NCI-H2196 (cell line): Measurements from ENCODE around the gene IPO4.

Experiments used
- DNase-seq: peaks from one replicate; lab custom pipeline; 2025; ENCODE audit not compliant: unreplicated experiment; lab: John Stamatoyannopoulos, UW

The IPO4 gene

DNA sequence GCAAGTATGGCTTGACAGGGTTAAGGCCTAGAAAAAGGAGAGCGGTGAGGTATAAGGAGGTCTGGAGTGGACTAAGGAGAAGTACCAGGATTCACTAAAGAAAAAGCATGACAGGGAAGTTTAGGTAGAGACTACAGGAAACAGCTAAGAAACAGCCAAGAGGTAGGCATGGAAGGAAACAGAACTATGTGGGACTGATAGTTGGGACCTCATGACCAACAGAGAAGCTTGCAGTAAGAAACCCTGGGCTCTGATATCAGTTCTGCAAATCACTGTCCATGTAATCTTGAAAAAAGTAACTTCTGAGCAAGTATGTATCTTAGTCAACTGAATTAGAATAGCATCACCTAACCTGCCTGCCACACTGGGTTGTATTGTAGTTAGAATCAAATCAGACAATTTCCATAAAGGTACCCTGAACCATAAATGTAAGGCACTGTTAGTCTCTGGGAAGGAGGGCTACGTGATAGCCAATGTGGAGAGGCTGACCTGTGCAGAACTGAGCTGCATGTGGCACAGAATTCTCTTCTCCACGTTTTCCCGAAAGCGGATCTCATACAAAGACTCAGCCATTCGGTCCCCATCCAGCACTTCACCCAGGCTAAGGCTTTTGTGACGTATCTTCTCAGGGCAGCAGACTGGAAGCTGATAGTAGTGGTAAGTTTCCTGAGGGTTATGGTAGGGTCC lies 5.7 kb upstream of the IPO4 start:
- DNase-seq: no peak

DNA sequence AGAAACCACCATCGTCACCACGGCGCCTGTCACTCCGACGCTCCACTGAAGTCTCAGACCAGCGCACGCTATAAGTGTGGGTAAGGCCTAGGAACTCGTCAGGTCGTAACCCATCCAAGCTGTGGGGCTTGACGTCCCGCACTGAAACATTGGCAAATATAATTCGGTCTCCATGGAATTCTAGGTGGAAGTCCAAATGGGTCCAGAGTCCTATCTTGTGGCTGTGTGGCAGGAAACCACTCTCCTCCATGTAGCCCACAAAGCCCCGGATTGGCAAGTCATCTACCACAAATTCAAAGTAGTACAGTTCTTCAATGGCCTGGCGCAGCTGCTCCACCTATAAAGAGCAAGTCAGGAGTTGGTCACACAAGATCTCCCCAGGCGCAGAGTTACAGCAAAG lies 4.3 kb upstream of the IPO4 start:
- no peak for DNase-seq

GRCh38 chr14:24190416-24190815 lies 1.8 kb upstream of the IPO4 start:
- DNase-seq: no peak

DNA sequence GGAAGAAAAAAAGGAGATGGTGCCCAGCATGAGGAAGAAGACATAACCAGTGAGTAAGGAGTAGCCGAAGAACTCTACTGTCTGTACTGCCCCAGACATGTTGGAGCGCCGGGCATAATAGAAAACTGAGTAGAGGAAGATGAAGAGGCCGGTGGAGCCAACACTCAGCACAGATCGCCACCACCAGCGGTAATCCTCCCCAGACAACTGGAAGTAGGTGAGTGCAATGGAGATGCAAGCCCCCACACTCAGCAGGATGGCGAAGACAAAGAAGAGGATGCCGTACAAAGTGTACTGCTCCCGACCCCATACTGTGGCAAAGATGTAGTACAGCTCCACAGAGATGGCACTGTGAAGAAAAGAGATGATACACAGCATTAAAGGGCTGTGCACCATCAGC lies 844 bp upstream of the IPO4 start:
- no peak for DNase-seq

DNA sequence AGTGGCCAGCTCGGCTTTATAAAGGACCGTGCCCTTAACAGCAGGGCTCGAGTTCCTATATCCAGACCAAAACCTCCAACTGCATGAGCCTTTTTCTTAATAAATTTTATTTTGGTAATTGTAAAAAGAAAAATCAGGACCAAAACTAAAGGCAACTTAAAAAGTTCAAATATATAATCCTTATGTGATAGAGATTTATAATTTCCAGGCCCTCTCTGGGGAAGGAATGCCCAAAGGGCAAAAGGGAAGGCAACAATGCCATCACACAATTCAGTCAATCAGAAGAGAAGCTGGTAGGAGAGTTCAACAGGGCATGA lies 401 bp upstream of the IPO4 start:
- DNase-seq: no peak

DNA sequence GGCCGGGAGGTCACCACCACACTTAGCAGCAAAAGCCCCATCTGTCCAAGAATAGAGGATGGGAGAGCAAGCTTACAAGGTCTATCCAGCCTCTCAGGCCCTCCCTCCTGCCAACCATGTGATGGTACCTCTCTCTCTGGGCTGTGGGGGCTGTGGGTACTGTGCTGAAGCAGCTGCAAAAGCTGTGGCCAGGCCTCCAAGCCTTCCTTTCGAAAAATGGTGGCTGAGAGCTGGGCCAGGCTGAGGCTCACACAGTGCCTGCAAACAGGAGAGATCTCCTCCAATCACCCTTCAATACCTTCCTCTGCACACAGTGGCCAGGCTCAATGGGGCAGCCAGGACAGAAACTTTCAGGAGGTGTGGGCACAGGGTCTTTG lies 1.1 kb downstream of the IPO4 start:
- no peak for DNase-seq

DNA sequence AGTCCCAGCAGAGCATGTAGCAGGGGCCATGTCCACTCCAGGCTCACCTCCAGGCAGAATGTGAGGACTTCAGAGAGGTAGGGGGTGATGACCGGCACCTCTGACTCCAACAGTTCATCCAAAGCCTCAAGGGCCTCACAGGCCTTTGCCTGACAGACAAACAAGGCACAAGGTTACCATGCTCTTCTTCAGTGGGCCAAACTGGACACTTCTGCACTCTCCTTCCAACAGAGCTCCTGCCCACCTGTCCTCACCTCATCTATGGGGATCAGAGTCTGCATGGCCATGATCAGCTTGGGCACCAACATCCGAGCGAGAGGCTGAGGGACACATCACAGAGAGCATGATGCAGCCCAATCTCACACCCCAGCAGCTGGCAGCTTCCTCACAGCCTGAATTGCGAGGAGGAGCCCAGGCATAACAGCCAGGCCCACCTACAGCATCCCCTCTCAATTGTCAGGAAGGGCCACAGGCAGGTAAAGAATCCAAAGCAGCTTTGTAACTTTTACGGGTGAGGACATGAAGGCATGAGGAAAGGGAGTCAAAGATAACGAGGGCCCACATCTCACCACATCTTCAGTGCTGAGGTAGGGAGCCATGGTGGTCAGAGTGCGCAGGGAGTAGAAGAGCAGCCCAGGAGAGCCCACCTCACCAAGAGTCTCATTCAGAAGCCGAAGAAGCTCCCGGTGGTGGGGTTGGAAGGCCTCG lies 1.6 kb downstream of the IPO4 start:
- no peak for DNase-seq

DNA sequence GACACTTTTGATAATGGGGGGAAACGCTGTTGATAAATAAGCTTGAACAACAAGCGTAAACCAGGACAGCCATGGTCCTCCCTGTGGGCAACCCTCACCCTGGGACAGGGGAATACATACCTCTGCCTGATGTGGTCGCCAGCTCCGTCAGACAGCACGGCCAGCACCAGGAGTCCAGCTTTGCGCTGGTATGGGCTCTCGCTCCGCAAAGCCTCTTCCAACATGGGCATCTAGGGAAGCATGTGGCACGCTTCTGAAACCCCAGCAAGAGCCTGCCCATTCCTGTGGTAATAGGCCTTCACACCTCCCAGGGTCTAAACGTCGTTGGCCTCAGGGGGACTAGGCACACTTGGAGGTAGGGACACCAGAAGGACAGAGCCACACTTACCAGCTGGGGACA lies 2.9 kb downstream of the IPO4 start:
- no peak for DNase-seq

DNA sequence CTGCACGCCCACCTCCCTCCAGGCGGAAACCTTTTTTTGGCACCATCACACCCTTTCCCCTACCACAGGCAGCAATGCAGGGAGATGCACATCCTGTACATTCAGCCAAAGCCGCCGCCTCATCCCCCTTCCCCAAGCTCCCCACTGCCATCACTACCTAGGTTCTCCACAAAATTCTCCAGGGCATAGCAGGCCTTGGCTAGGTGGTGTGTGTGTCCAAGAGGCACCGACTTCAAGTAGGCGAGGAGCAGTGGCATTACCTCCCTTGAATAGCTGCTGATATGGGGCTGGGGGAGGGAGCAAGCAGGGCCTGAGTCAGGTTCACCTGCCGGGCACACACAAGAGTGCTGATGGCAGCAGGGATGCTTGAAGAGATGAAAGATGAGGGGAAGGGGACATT lies 3.6 kb downstream of the IPO4 start:
- DNase-seq: no peak

DNA sequence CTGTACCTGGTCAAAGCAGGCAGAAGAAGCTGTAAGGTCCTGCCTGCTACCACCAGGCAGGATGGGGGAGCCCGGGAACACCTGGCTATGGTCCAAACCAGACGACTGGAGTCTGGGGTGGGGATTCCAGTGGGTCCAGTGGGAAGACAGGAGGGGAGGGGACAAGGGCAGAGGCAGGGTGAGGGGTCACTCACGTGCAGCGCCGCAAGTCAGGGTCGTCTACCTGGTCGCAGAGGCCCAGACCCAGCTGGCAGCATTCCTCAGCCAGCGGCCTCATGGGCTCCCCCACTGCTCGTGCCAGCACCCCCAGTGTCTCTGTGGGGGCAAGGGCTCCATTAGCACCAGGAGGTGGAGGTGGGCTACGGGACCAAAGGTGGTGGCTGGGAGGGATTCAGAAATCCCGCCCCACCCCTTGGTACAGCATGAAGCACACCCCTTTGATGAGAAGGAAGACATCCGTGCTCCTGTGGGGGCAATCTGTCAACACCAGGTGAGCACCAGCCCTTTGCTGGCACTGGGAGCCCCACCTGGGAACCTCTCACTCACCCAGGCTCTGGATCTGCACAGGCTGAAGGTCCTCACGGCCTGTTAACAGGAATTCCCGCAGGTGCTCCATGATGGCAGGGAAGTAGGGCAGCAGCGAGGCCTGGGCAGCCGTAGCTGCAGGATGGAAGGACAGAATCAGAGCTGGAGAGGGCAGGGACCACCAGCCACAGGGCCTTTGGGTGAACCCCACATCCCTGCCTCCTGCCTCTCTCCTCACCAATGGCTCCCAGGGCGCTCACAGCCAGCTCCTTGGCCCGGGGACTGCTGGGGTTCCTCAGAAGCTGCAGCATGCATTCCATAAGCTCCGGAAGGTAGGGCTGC lies 4.3 kb downstream of the IPO4 start:
- DNase-seq: no peak

- DNase-seq: no peak
Measured at GRCh38 chr14:24183014-24183481, 5.6 kb downstream of the IPO4 start.

GRCh38 chr14:24182110-24182882 lies 6.3 kb downstream of the IPO4 start:
- DNase-seq: no peak

GRCh38 chr14:24181371-24182077 lies 7.1 kb downstream of the IPO4 start:
- DNase-seq: no peak

- peak; percentile 71 for DNase-seq
Measured at GRCh38 chr14:24179961-24180796, 8.4 kb downstream of the IPO4 start.

DNA sequence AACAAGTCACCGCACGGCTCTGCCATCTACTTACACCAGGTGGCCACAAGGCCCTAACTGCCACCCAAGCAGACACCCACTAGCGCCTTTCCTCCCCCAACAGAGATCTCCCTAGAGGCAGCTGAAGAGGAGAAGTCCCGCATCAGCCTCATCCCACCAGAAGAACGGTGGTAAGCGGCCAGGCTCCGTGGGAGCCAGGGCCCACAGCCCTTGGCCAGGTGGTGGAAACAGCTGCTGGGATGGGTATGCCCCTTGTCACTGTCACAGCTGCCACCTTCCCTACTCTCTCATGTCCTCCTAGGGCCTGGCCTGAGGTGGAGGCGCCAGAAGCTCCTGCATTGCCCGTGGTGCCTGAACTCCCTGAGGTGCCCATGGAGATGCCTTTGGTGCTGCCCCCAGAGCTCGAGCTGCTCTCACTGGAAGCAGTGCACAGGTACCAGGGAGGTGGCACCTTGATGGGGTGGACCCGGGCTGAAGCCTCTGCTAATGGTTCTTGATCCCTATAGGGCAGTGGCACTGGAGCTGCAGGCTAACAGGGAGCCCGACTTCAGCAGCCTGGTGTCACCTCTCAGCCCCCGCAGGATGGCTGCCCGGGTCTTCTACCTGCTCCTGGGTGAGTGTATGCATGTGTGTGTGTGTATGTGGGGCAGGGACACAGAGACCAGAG lies 9.2 kb downstream of the IPO4 start:
- DNase-seq: no peak

DNA sequence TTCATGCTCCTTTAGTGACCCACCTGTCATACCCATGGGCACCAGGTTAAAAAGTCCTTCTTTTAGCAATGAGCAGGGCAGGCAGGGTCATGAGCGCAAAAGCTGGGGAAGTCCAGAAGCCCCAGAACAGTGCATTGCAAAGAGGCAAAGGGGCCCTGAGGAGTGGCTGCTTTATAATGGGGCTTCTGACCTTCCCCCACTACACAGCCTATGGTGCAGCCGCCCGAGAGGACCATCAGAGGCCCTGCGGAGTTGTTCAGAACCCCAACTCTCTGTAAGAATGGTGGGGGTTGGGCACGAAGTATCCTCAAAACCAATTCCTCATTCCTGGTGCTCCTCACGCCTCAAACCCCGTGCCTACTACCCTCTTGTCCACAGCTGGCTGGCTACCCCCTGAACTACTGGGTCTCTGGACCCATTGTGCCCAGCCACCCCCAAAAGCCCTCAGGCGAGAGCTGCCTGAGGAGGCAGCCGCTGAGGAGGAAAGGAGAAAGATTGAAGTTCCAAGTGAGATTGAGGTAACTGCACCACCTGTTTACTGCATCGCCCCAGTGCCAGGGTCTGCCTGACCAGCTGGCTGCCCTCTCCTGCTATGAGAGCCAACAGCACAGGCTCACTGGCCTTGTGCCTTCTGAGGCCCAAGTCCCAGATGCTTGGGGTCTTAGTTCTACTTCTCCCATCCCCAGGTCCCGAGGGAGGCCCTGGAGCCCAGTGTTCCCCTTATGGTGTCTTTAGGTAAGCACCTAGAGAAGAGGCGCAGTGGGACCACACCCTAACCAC lies 10.0 kb downstream of the IPO4 start:
- DNase-seq: no peak

DNA sequence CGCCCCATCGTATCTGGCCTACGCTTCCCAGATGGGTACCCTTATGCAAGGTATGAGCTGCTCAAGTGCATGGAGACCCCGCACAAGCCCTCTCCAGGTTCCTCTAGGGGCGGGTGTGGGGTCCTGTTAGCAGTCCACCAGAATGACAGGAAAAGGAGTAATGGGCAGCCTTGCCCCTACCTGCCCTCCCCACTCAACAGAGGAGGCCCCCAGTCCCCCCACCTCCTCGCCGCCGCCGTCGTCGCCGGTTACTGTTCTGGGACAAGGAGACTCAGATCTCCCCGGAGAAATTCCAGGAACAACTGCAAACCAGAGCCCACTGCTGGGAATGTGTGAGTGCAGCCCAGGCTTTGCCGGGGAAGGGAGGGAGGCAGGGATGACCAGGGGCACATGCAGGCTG lies 10.7 kb downstream of the IPO4 start:
- DNase-seq: no peak

DNA sequence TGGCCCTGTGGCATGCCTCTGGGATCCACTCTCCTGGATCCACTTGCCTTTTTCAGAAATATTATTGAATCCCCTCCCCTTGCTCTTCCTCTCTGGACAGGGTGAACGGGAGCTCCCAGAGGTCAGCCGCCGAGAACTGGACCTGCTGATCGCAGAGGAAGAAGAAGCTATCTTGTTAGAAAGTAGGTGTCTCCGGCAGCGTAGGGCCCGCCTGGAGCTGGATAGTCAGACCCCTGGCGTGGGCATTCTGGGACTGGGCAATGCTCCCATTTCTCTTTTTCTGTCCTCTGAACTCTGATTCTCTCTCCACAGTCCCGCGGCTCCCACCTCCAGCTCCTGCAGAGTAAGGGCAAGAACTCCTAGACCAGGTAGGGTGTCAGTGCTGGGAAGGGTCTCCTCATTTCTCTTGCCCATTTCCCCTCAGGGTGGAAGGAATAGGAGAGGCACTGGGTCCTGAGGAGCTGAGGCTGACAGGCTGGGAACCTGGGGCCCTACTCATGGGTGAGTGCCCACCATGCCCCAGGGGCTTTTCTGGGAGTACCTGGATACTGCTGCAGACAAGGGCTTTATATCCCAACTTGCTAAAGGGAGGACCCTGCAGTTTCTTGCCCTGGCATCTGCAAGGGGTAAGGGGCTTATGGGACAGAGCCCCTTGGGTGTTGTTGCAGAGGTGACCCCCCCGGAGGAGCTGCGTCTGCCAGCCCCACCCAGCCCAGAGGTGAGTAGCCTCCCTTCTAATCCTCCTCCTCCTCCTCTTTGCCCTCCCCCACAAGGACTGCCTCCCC lies 11.4 kb downstream of the IPO4 start:
- DNase-seq: no peak
